ENCODE results near the gene PLA2G2F.

Gene PLA2G2F, protein sequence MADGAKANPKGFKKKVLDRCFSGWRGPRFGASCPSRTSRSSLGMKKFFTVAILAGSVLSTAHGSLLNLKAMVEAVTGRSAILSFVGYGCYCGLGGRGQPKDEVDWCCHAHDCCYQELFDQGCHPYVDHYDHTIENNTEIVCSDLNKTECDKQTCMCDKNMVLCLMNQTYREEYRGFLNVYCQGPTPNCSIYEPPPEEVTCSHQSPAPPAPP

GRCh38 chr1:20138961-20139550, at the start of gene PLA2G2F:
Gene PLA2G2F, plus strand, starts transcription at chr1:20139323. Its CDS starts 105 bp downstream, at chr1:20139428.
- no peak for DNase-seq

- DNase-seq, result no peak
Measured at GRCh38 chr1:20089328-20090077, 49.6 kb upstream of the PLA2G2F start.

GRCh38 chr1:20090119-20090518, 49.0 kb upstream of the PLA2G2F start:
- DNase-seq, result no peak

DNA sequence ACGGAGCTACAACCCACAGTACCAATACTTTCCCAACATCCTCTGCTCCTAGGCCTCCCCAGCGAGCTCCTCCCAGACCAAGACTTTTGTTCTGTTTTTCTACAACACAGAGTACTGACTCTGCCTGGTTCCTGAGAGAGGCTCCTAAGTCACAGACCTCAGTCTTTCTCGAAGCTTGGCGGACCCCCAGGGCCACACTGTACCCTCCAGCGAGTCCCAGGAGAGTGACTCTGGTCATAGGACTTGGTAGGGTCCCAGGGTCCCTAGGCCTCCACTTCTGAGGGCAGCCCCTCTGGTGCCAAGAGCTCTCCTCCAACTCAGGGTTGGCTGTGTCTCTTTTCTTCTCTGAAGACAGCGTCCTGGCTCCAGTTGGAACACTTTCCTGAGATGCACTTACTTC, 48.5 kb upstream of the PLA2G2F start:
- DNase-seq, result no peak

GRCh38 chr1:20093303-20093702, 45.8 kb upstream of the PLA2G2F start:
- DNase-seq, result no peak

GRCh38 chr1:20093940-20094391, 45.2 kb upstream of the PLA2G2F start:
- DNase-seq, result no peak

DNA sequence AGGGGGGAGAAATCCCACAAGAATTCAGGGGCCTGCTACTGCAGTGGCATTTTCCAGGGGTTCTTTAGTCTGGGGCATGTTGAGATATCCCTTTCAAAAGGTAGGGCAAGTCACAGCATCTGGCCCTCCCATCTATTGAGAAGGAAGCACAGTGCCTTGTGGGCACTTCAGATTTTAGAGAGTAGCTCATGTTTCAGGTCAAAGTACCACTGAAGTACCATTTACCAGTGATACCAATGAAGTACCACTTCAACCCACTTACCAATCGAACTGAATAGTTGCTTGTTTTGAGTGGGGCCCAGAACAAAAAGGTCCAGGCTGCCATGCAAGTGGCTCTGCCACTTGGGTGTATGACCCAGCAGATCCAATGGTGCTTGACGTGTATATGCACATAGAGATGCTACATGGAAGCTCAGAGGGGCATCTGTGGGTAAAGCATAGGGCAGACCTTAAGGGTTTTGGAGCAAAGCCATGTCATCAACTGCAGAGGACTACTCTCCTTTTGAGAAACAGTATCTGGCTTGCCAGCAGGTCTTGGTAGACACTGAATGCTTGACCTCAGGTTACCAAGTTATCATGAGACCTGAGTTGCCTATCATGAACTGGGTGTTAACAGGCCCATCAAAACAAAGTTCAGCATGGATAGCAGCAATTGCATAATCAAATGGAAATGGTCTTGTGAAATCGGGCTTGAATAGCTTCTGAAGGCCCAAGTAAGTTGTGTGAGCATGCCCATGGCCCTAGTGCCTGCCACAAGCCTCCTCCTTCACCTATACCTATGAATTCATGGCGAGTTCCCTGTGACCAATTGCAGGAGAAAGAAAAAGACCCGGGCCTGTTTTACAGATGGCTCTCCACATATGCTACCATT, 43.3 kb upstream of the PLA2G2F start:
- DNase-seq, result peak; percentile 26

GRCh38 chr1:20096840-20097447, 42.2 kb upstream of the PLA2G2F start:
- DNase-seq, result no peak

- DNase-seq, result no peak
Measured at GRCh38 chr1:20099533-20099932, 39.6 kb upstream of the PLA2G2F start.

DNA sequence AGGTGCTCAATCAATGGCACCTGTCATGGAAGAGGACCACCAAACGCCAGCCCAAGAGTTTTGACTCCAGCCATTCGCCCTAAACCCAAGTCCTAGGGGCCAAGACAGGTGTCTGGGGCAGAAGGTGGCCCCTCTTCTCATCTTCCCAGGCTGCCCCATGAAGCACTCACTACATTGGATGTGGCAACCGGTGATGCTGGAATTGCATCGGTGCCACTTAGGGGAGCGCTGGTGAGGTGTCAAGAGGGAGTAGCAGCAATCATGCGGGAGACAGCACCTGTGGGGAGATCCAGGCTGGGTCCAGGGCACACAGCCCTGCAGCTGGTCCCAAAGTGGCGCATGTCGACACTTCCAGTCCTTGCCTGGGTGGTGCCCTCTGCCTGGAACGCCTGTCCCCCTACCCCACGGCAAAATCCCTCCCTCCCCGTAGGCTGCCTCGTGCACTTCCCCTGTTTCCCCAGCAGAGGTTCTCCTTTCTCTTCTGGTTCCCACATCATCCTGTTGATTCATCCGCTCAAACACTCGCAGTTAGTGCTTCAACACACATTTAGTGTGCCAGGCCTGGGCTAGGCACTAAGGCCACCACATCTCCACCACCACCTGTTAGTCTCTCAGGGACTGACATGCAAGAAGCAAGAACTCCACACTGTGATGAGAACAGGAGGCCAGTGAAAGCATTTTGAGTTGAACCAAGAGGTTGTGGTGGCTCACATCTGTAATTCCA, 38.3 kb upstream of the PLA2G2F start:
- peak; percentile 85 for DNase-seq

DNA sequence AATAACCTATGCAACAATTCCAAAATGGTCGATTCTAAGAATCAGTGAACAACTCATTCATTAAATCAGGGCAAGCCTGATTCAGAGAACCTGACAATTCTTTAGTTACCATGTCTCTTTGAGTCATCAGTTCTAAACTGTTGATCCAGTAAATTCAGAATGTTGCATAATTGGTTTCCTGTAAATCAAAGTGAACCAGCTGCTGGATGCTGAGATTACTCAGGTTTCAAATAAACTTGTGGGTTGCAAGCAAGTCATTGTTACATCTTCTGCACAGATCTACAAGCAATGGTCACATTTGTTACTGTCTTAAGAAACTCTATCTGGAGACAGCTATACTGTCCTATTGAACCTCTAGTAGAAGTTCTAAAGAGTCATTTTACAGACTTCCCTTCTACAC, 36.2 kb upstream of the PLA2G2F start:
- no peak for DNase-seq

DNA sequence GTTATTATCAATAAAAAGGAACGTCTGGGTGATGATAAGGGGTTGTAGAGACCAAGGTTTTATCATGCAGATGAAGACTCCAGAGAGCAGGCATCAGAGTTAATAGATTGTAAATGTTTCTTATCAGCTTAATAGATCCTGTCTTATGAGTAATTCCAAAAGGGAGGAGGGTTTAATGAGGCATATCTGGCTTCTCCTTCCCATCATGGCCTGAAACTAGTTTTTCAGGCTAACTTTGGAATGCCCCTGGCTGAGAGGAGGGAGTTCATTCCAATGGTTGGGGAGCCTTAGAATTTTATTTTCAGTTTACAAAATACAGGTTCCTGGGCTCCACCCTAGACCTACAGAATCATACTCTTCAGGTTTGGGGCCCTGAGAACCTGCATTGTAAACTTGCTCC, 33.3 kb upstream of the PLA2G2F start:
- DNase-seq, result no peak

- DNase-seq, result no peak
Measured at GRCh38 chr1:20107351-20107750, 31.8 kb upstream of the PLA2G2F start.

GRCh38 chr1:20107796-20108195, 31.3 kb upstream of the PLA2G2F start:
- no peak for DNase-seq

GRCh38 chr1:20108366-20109123, 30.6 kb upstream of the PLA2G2F start:
- no peak for DNase-seq

GRCh38 chr1:20109223-20109856, 29.8 kb upstream of the PLA2G2F start:
- no peak for DNase-seq

DNA sequence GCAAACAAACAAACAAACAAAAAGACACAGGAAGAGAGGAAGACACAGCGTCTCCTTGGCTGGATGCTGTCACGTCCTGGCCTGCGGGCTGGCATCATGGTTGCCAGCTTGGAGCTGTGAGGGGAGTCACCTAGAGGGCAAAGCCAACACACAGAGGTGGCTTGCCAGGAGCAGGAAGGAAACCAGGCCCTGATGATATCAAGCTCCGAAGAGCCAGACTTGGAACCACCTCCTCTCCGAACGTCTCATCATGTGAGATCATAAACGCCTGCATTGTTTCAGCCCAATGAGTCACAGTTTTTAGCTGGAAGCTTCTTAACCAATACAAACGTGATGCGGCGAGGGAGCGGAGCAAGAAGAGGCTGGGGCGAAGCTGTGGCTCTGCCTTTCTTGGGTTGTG, 28.4 kb upstream of the PLA2G2F start:
- no peak for DNase-seq

- no peak for DNase-seq
Measured at GRCh38 chr1:20111452-20111851, 27.7 kb upstream of the PLA2G2F start.

- DNase-seq, result no peak
Measured at GRCh38 chr1:20112279-20113000, 26.7 kb upstream of the PLA2G2F start.

DNA sequence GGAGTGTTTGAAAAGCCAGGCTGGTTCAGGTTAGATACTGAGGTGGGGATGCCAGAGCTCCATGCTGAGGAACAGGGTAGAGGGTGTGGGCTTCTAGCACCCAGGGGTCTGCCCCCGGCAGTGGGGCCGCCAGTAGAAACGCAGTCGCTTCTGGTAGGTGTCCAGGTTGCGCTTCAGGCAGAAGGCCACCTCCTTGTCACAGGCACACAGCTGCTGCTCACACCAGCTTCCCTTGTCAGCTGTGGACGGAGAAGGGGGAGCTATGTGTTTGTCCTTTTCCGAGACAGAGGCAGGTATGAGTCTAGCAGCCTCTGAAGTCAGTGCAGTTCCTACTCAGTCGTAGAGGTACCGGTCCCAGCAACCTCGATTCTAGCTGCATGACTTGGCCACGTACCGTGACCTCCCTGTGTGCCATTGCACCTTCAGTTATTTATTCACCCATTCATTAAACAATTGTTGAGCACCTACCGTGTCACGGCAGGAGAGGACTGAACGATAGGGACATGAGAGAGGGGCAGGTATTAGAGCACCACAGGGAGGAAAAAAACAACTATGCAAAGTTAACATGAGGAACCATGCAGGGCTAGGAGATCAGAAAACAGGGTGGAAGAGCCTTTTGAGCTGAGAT, 25.0 kb upstream of the PLA2G2F start:
- DNase-seq, result no peak
